GM10847 (cell line): ENCODE measurements around the gene ENTPD8.
A peak's percentile ranks its signal among the peaks of the same experiment; 100 is the strongest.

Experiments used
- POLR2A ChIP-seq: IDR thresholded peaks from 2 replicates; pipeline ENCODE4 v1.6.1; 2011; ENCODE audit not compliant: insufficient read length; ENCODE audit errors: extremely low read depth

ENTPD8 gene

GRCh38 chr9:137462986-137463930 is 22.1 kb upstream of the ENTPD8 start:
- no peak for TF ChIP-seq POLR2A

GRCh38 chr9:137462396-137462985 is 21.3 kb upstream of the ENTPD8 start:
- no peak for TF ChIP-seq POLR2A

GRCh38 chr9:137461663-137462395 is 20.7 kb upstream of the ENTPD8 start:
- TF ChIP-seq POLR2A, result no peak

- no peak for TF ChIP-seq POLR2A
Measured at GRCh38 chr9:137461316-137461662, 20.1 kb upstream of the ENTPD8 start.

GRCh38 chr9:137460363-137461315 is 19.5 kb upstream of the ENTPD8 start:
- no peak for TF ChIP-seq POLR2A

- TF ChIP-seq POLR2A, result no peak
Measured at GRCh38 chr9:137459601-137460362, 18.6 kb upstream of the ENTPD8 start.

GRCh38 chr9:137459152-137459600 is 18.0 kb upstream of the ENTPD8 start, which contains the start of gene NSMF:
Gene NSMF, minus strand, starts transcription at chr9:137459334. Its CDS starts 232 bp downstream, at chr9:137459102.
- TF ChIP-seq POLR2A, result peak; percentile 55

- no peak for TF ChIP-seq POLR2A
Measured at GRCh38 chr9:137458194-137459151, 17.3 kb upstream of the ENTPD8 start.

- no peak for TF ChIP-seq POLR2A
Measured at GRCh38 chr9:137457406-137458193, 16.4 kb upstream of the ENTPD8 start.

GRCh38 chr9:137456864-137457405 is 15.8 kb upstream of the ENTPD8 start:
- TF ChIP-seq POLR2A, result no peak

- TF ChIP-seq POLR2A, result no peak
Measured at GRCh38 chr9:137456061-137456863, 15.1 kb upstream of the ENTPD8 start.
